Right lobe of liver (tissue), 4 donors: ENCODE data around the gene RTP1.

Experiments used
- CTCF ChIP-seq, 4 donors: fragments of 200-600 bp in 3 of 4; fragments of 450-650 bp in 1 of 4; IDR thresholded peaks; one replicate each; pipeline versions ENCODE4 v1.5.1 to v1.8.0; 2016 to 2022; ENCODE audit warnings: antibody characterized with exemption in 4 of 4, mild to moderate bottlenecking in 2 of 4
- POLR2A ChIP-seq: fragments of 450-650 bp; IDR thresholded peaks from one replicate; pipeline ENCODE4 v1.6.1; 2017; ENCODE audit warnings: antibody characterized with exemption, mild to moderate bottlenecking
- donor health status: DM: no; HTN: no; CAD: no.
- donor health status: DM: no; HTN: no; CAD: no.
- donor health status: DM: no; HTN: yes; CAD: no.

- TF ChIP-seq CTCF (IDR thresholded peaks at IDR 0.05) (no peak), POLR2A (no peak)
These were observed 27.9 kb upstream of the RTP1 start for GRCh38 chr3:187169231-187169960.
